Breast epithelium (tissue), 4 donors: ENCODE measurements around the gene FRY. TPM values are rescaled to one million over a fixed set of nuclear protein-coding genes. Genes with fewer than 3 reads are reported as not detected.

Experiments
- DNase-seq, 2 donors: peaks; one replicate each; pipeline ENCODE4 v3.0.0-alpha.2; 2019; ENCODE audit warnings: low spot score in 2 of 2
- H3K27ac ChIP-seq, 2 donors: fragments of 200-600 bp; sonication (generic) in 1 of 2; one replicate each; pipeline ENCODE4 v1.5.1; 2016 to 2019; ENCODE audit warnings: mild to moderate bottlenecking in 1 of 2
- H3K27me3 ChIP-seq, 2 donors: fragments of 200-600 bp; sonication (generic) in 1 of 2; one replicate each; pipeline versions ENCODE4 v1.5.1 to v1.6.0; 2017 to 2019; ENCODE audit warnings: control low read depth in 1 of 2, mild to moderate bottlenecking in 1 of 2
- H3K36me3 ChIP-seq: fragments of 200-600 bp; one replicate; pipeline ENCODE4 v1.5.1; 2019
- H3K4me1 ChIP-seq, 2 donors: fragments of 200-600 bp; sonication (generic); one replicate each; pipeline ENCODE4 v1.5.1; 2016 to 2019; ENCODE audit warnings: control low read depth in 1 of 2
- H3K4me3 ChIP-seq, 3 donors: fragments of 200-600 bp; sonication (generic); 1 replicate in 2 of 3; 2 replicates in 1 of 3; pipeline ENCODE4 v1.5.1; 2016 to 2019; ENCODE audit warnings: mild to moderate bottlenecking in 3 of 3, moderate library complexity in 2 of 3
- H3K9me3 ChIP-seq, 2 donors: fragments of 200-600 bp; sonication (generic) in 1 of 2; one replicate each; pipeline ENCODE4 v1.5.1; 2016 to 2019; ENCODE audit warnings: control low read depth in 1 of 2
- POLR2A ChIP-seq: fragments of 450-650 bp; IDR thresholded peaks from one replicate; pipeline ENCODE4 v1.6.1; 2016; ENCODE audit warnings: antibody characterized with exemption, mild to moderate bottlenecking, moderate library complexity
- POLR2AphosphoS5 ChIP-seq, 3 donors: sonication (generic); formaldehyde crosslinking; IDR thresholded peaks; one replicate each; pipeline ENCODE4 v1.6.1; 2017; ENCODE audit warnings: antibody characterized with exemption in 3 of 3
- intact Hi-C: fragments of 100-400 bp; cut with DNase I; formaldehyde crosslinking; loops from one replicate; pipeline ENCODE4 v1.15.1; 2023; ENCODE audit warnings: low total_unique reads
- total RNA-seq, 3 donors: library from RNA; depleted of rRNA; stranded (reverse); fragments of >200 nt; gene quantifications; one replicate each; pipeline ENCODE4 v1.1.0, GENCODE V29; 2016
- TF ChIP-seq, protein P1 (sequence below), 3 donors: fragments of 450-650 bp; IDR thresholded peaks; one replicate each; pipeline ENCODE4 v1.5.1; 2016 to 2017; ENCODE audit warnings: antibody characterized with exemption in 3 of 3, mild to moderate bottlenecking in 3 of 3, moderate library complexity in 3 of 3

FRY gene
- total RNA-seq, 3 donors from 2014 or later: 41.0 to 52.8 (median 46.4) TPM

GRCh38 chr13:32165796-32166195 lies 134.2 kb downstream of the FRY start:
- Histone ChIP-seq H3K9me3 (no peaks in the 10 kb centered on the region), H3K36me3 (no peaks in the 10 kb centered on the region), H3K4me3 (no peak overlapping the region), H3K27ac (no peak overlapping the region), H3K4me1 (no peaks in the 10 kb centered on the region), H3K27me3 (no peaks in the 10 kb centered on the region)
- intact Hi-C loops: no loop called here
- no peak for DNase-seq
- TF ChIP-seq POLR2AphosphoS5 (IDR thresholded peaks at IDR 0.05): no peak
- no peak for TF ChIP-seq POLR2A
- TF ChIP-seq, protein P1, sequence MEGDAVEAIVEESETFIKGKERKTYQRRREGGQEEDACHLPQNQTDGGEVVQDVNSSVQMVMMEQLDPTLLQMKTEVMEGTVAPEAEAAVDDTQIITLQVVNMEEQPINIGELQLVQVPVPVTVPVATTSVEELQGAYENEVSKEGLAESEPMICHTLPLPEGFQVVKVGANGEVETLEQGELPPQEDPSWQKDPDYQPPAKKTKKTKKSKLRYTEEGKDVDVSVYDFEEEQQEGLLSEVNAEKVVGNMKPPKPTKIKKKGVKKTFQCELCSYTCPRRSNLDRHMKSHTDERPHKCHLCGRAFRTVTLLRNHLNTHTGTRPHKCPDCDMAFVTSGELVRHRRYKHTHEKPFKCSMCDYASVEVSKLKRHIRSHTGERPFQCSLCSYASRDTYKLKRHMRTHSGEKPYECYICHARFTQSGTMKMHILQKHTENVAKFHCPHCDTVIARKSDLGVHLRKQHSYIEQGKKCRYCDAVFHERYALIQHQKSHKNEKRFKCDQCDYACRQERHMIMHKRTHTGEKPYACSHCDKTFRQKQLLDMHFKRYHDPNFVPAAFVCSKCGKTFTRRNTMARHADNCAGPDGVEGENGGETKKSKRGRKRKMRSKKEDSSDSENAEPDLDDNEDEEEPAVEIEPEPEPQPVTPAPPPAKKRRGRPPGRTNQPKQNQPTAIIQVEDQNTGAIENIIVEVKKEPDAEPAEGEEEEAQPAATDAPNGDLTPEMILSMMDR (IDR thresholded peaks at IDR 0.05): no peak

DNA sequence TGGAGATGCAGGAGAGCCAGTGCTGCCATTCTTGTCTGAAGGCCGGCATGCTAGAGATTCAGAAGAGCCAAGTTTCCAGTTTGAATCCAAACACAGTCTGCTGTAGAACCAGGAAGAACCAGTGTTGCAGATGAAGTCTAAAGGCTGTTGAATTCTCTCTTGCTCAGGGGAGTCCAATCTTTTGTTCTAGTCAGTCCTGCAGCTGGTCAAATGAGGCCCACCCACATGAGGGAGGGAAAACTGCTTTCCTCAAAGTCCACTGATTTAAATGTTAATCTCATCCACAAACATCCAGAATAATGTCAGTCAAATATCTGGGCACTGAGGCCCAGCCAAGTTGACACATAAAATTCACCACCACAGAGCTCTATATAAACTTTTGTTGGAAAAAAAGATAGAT lies 136.6 kb downstream of the FRY start:
- DNase-seq: no peak
- Histone ChIP-seq H3K36me3 (no peaks in the 10 kb centered on the region), H3K4me1 (no peaks in the 10 kb centered on the region), H3K4me3 (no peak overlapping the region), H3K27me3 (no peaks in the 10 kb centered on the region), H3K9me3 (no peaks in the 10 kb centered on the region), H3K27ac (no peak overlapping the region)
- intact Hi-C loops: no loop called here
- TF ChIP-seq POLR2AphosphoS5 (IDR thresholded peaks at IDR 0.05): no peak
- TF ChIP-seq, protein P1 (IDR thresholded peaks at IDR 0.05): no peak
- no peak for TF ChIP-seq POLR2A

DNA sequence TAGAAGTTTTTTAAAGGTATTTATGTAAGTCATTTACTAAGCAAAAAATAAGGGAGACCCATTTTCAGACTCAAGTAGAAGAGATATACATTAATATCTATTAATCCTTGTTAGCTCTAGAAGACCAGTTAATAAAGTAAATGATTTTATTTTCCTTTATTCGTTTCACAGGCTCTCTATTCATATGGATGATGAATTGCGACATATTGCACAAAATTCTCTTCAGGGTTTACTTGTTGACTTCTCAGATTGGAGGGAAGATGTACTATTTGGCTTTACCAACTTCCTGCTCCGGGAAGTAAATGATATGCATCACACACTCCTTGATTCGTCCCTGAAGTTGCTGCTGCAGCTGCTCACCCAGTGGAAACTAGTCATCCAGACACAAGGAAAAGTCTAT lies 139.3 kb downstream of the FRY start:
- intact Hi-C loops: no loop called here
- H3K9me3 ChIP-seq: no peaks in the 10 kb centered on the region
- H3K4me1 ChIP-seq: no peaks in the 10 kb centered on the region
- no peak for DNase-seq
- H3K27ac ChIP-seq: no peak overlapping the region
- no peaks in the 10 kb centered on the region for H3K36me3 ChIP-seq
- TF ChIP-seq POLR2A: no peak
- TF ChIP-seq POLR2AphosphoS5 (IDR thresholded peaks at IDR 0.05): no peak
- TF ChIP-seq, protein P1 (IDR thresholded peaks at IDR 0.05): no peak
- H3K27me3 ChIP-seq: no peaks in the 10 kb centered on the region
- no peak overlapping the region for H3K4me3 ChIP-seq

DNA sequence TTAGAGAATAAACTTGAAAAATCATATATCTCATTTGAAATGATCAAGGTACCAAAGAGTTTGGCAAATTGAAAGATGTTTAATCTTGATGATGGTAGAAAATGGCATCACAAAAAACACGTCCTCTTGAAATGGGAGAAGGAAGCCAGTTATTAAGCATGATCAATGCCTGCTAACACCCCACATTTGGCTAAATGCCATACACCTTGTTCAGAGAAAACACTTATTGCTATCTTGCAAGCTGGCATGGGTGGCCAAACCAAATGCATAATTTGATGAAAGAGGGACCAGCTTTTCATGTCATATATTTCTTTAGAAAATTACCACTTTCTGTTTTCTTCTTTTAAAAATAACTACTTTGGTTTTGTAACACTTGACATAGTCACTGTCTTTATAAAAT lies 142.3 kb downstream of the FRY start:
- Histone ChIP-seq H3K4me3 (no peak overlapping the region), H3K27ac (no peak overlapping the region), H3K4me1 (no peaks in the 10 kb centered on the region), H3K36me3 (no peaks in the 10 kb centered on the region), H3K9me3 (no peaks in the 10 kb centered on the region), H3K27me3 (no peaks in the 10 kb centered on the region)
- no peak for DNase-seq
- intact Hi-C loops: no loop called here
- no peak for TF ChIP-seq POLR2A
- TF ChIP-seq, protein P1 (IDR thresholded peaks at IDR 0.05): no peak
- TF ChIP-seq POLR2AphosphoS5 (IDR thresholded peaks at IDR 0.05): no peak

DNA sequence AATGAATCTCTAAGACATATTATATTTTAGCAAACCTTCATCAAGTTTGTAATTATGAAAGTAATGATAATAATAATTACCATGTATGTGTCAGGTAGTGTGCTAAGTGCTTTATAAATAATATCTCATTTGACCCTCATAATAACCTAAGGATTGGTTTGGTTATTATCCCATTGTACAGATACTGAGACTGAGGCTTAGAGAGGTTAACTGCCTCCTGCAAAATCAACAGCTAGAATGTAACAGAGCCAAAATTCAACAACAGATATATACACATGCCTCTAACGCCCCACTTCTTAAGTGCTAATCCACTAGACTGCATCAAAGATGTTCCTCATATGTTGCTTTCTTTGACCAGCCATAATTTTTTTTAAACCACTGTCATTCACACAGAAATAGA lies 142.8 kb downstream of the FRY start:
- Histone ChIP-seq H3K27ac (no peak overlapping the region), H3K9me3 (no peaks in the 10 kb centered on the region), H3K36me3 (no peaks in the 10 kb centered on the region), H3K27me3 (no peaks in the 10 kb centered on the region), H3K4me1 (no peaks in the 10 kb centered on the region), H3K4me3 (no peak overlapping the region)
- intact Hi-C loops: no loop called here
- DNase-seq: no peak
- no peak for TF ChIP-seq POLR2A
- TF ChIP-seq POLR2AphosphoS5 (IDR thresholded peaks at IDR 0.05): no peak
- TF ChIP-seq, protein P1 (IDR thresholded peaks at IDR 0.05): no peak
